SK-N-SH (cell line): ENCODE measurements around the gene DGLUCY. TPM values are rescaled to one million over a fixed set of nuclear protein-coding genes. Genes with fewer than 3 reads are reported as not detected.

Experiments
- CTCF ChIA-PET: fragments of 300-600, 350-600 bp; formaldehyde crosslinking; extraction: SDS; loops from one replicate; lab custom pipeline; 2021; lab: Yijun Ruan, JAX
- POLR2A ChIA-PET: fragments of 350-600 bp; sonication (Branson Sonifier 250); formaldehyde crosslinking; extraction: SDS; loops from one replicate; lab custom pipeline; 2020; ENCODE audit warnings: antibody characterized with exemption, inconsistent platforms; lab: Yijun Ruan, JAX
- DNase-seq: peaks from one replicate; pipeline ENCODE4 v3.0.0; 2012
- H2AFZ ChIP-seq: fragments of 200-600 bp; sonication (generic); 2 replicates; pipeline ENCODE4 v1.8.1; 2016; ENCODE audit warnings: antibody characterized with exemption, mild to moderate bottlenecking, low read depth
- H3F3A ChIP-seq: fragments of 200-600 bp; sonication (generic); replicated peaks from 2 replicates; pipeline ENCODE3; 2016; ENCODE audit warnings: antibody characterized with exemption, mild to moderate bottlenecking; ENCODE audit not compliant: insufficient read depth
- H3K27ac ChIP-seq, 2 experiments: fragments of 200-500 bp in 1 of 2; fragments of 200-600 bp in 1 of 2; sonication (Bioruptor generic) in 1 of 2; sonication (generic), shearing (Covaris generic) in 1 of 2; 2 replicates each; pipeline versions ENCODE4 v1.5.1 to v1.6.1; 2014 to 2016; ENCODE audit warnings: low read depth in 2 of 2, inconsistent platforms in 1 of 2, low read length in 1 of 2, mild to moderate bottlenecking in 1 of 2, mixed read lengths in 1 of 2
- H3K27me3 ChIP-seq: fragments of 200-600 bp; sonication (generic), shearing (Covaris generic); 2 replicates; pipeline ENCODE4 v1.6.1; 2016; ENCODE audit warnings: mixed run types; ENCODE audit not compliant: insufficient read depth
- H3K36me3 ChIP-seq, 2 experiments: fragments of 200-500 bp in 1 of 2; fragments of 200-600 bp in 1 of 2; sonication (Bioruptor generic) in 1 of 2; sonication (generic) in 1 of 2; replicated peaks in 1 of 2; 2 replicates each; pipeline versions ENCODE3 to v1.5.1; 2014 to 2016; ENCODE audit warnings: low read length in 1 of 2, mild to moderate bottlenecking in 1 of 2; ENCODE audit not compliant: insufficient read depth in 2 of 2, control insufficient read depth in 1 of 2
- H3K4me1 ChIP-seq, 2 experiments: fragments of 200-500 bp in 1 of 2; fragments of 200-600 bp in 1 of 2; sonication (Bioruptor generic) in 1 of 2; sonication (generic), shearing (Covaris generic) in 1 of 2; 2 replicates each; pipeline versions ENCODE4 v1.5.1 to v1.6.1; 2014 to 2016; ENCODE audit warnings: low read depth in 1 of 2, low read length in 1 of 2, mixed run types in 1 of 2; ENCODE audit not compliant: insufficient read depth in 2 of 2, control insufficient read depth in 1 of 2
- H3K4me2 ChIP-seq: fragments of 200-600 bp; sonication (generic), shearing (Covaris generic); 2 replicates; pipeline ENCODE4 v1.6.1; 2017; ENCODE audit warnings: mixed run types
- H3K4me3 ChIP-seq, 2 experiments: fragments of 200-500 bp in 1 of 2; fragments of 200-600 bp in 1 of 2; sonication (Bioruptor generic) in 1 of 2; sonication (generic), shearing (Covaris generic) in 1 of 2; 2 replicates each; pipeline versions ENCODE4 v1.5.1 to v1.8.1; 2014 to 2016; ENCODE audit warnings: low read depth in 2 of 2, inconsistent platforms in 1 of 2, low read length in 1 of 2, mild to moderate bottlenecking in 1 of 2, mixed read lengths in 1 of 2, moderate library complexity in 1 of 2
- H3K79me2 ChIP-seq: fragments of 200-600 bp; sonication (generic); 2 replicates; pipeline ENCODE4 v1.8.1; 2017; ENCODE audit warnings: mild to moderate bottlenecking; ENCODE audit not compliant: insufficient read depth
- H3K9ac ChIP-seq: fragments of 200-600 bp; sonication (generic); 2 replicates; pipeline ENCODE4 v1.6.1; 2017; ENCODE audit warnings: mixed run types
- H3K9me2 ChIP-seq: fragments of 200-600 bp; sonication (generic); 2 replicates; pipeline ENCODE4 v1.6.1; 2017; ENCODE audit warnings: mixed run types
- H3K9me3 ChIP-seq: fragments of 200-600 bp; sonication (generic); 2 replicates; pipeline ENCODE4 v1.6.1; 2017; ENCODE audit warnings: mixed run types, mild to moderate bottlenecking, moderate library complexity
- H4K20me1 ChIP-seq: fragments of 200-600 bp; sonication (generic); 2 replicates; pipeline ENCODE4 v1.6.1; 2017; ENCODE audit warnings: mild to moderate bottlenecking, mixed run types; ENCODE audit not compliant: insufficient read depth
- CHD2 ChIP-seq: fragments of 150-350 bp; IDR thresholded peaks from 2 replicates; pipeline ENCODE4 v1.6.1; 2018; ENCODE audit warnings: low read length; ENCODE audit not compliant: partially characterized antibody
- FOXJ3 ChIP-seq: sonication (generic); formaldehyde crosslinking; IDR thresholded peaks from 2 replicates; pipeline ENCODE4 v1.5.1; 2020; ENCODE audit warnings: mild to moderate bottlenecking, missing genetic modification reagents
- REST ChIP-seq: IDR thresholded peaks from 2 replicates; pipeline ENCODE4 v1.6.1; 2012; ENCODE audit warnings: mild to moderate bottlenecking, low read depth, low read length, moderate library complexity
- TAF1 ChIP-seq: IDR thresholded peaks from 2 replicates; pipeline ENCODE4 v1.6.1; 2012; ENCODE audit warnings: low read depth, mild to moderate bottlenecking, low read length, moderate library complexity, borderline replicate concordance
- TCF12 ChIP-seq: IDR thresholded peaks from 2 replicates; pipeline ENCODE4 v1.4.0; 2012
- USF2 ChIP-seq: fragments of 150-350 bp; IDR thresholded peaks from 2 replicates; pipeline ENCODE4 v1.6.1; 2017; ENCODE audit warnings: antibody characterized with exemption, low read length, low read depth, borderline replicate concordance
- YY1 ChIP-seq: IDR thresholded peaks from 2 replicates; pipeline ENCODE4 v1.4.0; 2012; ENCODE audit warnings: low read depth, mild to moderate bottlenecking
- WGBS: methylation state at CpG from one replicate; pipeline ENCODE4 v1.1.6; 2017; ENCODE audit warnings: low lambda C conversion rate; 5-methylcytosine and 5-hydroxymethylcytosine counted together
- polyA plus RNA-seq, 3 experiments: library from polyadenylated mRNA; depleted of rRNA; stranded (reverse); fragments of >200 nt; gene quantifications; 2 replicates each; pipeline ENCODE4 v1.2.3, GENCODE V29; 2012

DGLUCY gene
- polyA plus RNA-seq, 1 of the 3 experiments (the other 2 are of a cell fraction) = 17.2 TPM

- no peaks in the 10 kb centered on the region for H3K79me2 ChIP-seq
- H3K27ac ChIP-seq = no peak overlapping the region
- H3K9me2 ChIP-seq = no peaks in the 10 kb centered on the region
- TF ChIP-seq TCF12 = no peak
- no peak for TF ChIP-seq YY1
- H3K9ac ChIP-seq = no peak overlapping the region
- H4K20me1 ChIP-seq = no peaks in the 10 kb centered on the region
- H3F3A ChIP-seq = no peaks in the 10 kb centered on the region
- POLR2A ChIA-PET = no interaction called here
- no peaks in the 10 kb centered on the region; a peak in 1 of 4 replicates for H3K4me1 ChIP-seq
- WGBS = 77% methylated on average over 7 of the region's 7 CpGs
- no peak overlapping the region for H3K4me2 ChIP-seq
- H3K9me3 ChIP-seq = no peaks in the 10 kb centered on the region
- H3K27me3 ChIP-seq = no peaks in the 10 kb centered on the region
- CTCF ChIA-PET = interaction anchor here (1.7 to 2.0 kb wide), 2 partner anchors 11 to 50 kb away, joined by 5 to 7 read pairs; no protein-coding TSS in a partner anchor
- no peak overlapping the region for H3K4me3 ChIP-seq
- H3K36me3 ChIP-seq = peaks cover 0 to 3% of the 10 kb centered on the region in 2 experiments
- DNase-seq = no peak
- H2AFZ ChIP-seq = no peak overlapping the region
Measured at GRCh38 chr14:91227183-91227628, 113.3 kb downstream of the DGLUCY start.

- peaks cover 0 to 3% of the 10 kb centered on the region in 2 experiments for H3K36me3 ChIP-seq
- CTCF ChIA-PET = interaction anchor here (1.7 to 2.0 kb wide), 2 partner anchors 12 to 51 kb away, joined by 5 to 7 read pairs; no protein-coding TSS in a partner anchor
- no peak for DNase-seq
- no peak overlapping the region for H2AFZ ChIP-seq
- no peak overlapping the region for H3K4me3 ChIP-seq
- 84% methylated on average over 10 of the region's 14 CpGs for WGBS
- no peak overlapping the region for H3K4me2 ChIP-seq
- no peak overlapping the region for H3K9ac ChIP-seq
- no peak overlapping the region for H3K27ac ChIP-seq
- no peaks in the 10 kb centered on the region for H4K20me1 ChIP-seq
- no peaks in the 10 kb centered on the region for H3F3A ChIP-seq
- no peaks in the 10 kb centered on the region for H3K27me3 ChIP-seq
- no peaks in the 10 kb centered on the region for H3K79me2 ChIP-seq
- POLR2A ChIA-PET = interaction anchor here (0.7 kb wide), 1 partner anchor 11 kb away, joined by 3 read pairs; no protein-coding TSS in a partner anchor
- H3K9me2 ChIP-seq = no peaks in the 10 kb centered on the region
- H3K9me3 ChIP-seq = no peaks in the 10 kb centered on the region
- H3K4me1 ChIP-seq = no peaks in the 10 kb centered on the region; a peak in 1 of 4 replicates
- TF ChIP-seq CHD2 (no peak), REST (no peak), FOXJ3 (CRISPR knock-in tag) (no peak), TAF1 (no peak), USF2 (no peak)
Measured at GRCh38 chr14:91228112-91229004, 114.5 kb downstream of the DGLUCY start.
